ENCODE measurements around the gene RGS16. TPM values are rescaled to one million over a fixed set of nuclear protein-coding genes. Genes with fewer than 3 reads are reported as not detected.

Gene RGS16
- total and polyA plus RNA-seq, 9 of the 15 experiments (the other 6 are each of a cell fraction or from before 2014, with no cell fraction given): 0.07 to 0.55 (median 0.36) TPM

DNA sequence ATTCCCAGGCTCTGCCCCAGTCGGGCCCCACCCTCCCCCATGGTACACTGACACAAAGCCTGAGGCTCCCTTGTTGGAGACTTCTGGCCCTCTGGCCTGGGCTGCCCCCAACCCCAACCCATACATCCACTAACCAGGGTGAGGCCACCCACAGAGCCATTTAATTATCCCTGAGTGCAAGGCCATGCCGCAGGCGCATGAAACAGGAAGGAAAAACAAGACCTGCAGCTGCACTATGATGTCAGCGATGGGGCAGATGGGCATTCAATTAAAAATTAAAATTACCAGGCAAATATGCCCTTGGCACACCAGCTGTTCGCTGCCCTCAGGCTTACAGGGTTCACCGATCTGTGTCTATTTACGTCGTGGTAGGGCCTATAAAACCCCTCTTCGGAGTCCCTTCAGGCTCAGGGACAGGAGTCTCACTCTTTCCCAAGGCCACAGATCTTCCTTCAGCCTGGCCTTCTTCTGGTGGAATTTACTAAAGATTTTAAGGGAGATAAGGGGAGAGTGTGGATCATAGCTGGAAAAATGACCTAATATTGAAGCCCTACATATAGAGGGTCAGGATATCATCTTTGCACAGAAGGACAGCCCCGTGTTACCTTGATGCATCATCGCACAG, 29.6 kb upstream of the RGS16 start (continued):
- TF ChIP-seq NFIX (CRISPR knock-in tag; IDR thresholded peaks at IDR 0.05; ENCODE audit: low read depth) (no peak), RFX1 (IDR thresholded peaks at IDR 0.05) (no peak), CBFB (CRISPR knock-in tag; IDR thresholded peaks at IDR 0.05) (no peak), ELF2 (CRISPR knock-in tag; IDR thresholded peaks at IDR 0.05) (no peak), NFIC (IDR thresholded peaks at IDR 0.05) (no peak), ZNF253 (CRISPR knock-in tag; conservative IDR thresholded peaks at IDR 0.05) (no peak)

DNA sequence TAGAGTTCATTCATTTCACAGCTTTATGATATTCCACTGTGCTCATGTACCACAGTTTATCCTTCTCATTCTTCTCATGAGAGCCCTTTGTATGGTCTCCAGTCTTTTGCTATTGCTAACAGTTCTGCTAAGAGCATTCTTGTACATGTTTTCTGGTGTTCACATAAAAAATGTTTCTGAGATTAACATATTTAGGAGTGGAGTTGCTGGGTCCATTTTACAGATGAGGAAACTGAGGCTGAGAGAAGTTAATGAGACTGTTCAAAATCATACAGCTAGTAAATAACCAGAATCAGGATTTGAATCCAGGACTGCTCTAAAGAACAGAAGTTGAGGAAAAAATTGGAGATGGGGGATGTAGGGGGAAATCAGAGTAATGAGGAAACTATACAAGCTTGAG, 28.8 kb upstream of the RGS16 start:
- FAIRE-seq (no peak), DNase-seq (ENCODE audit: extremely low read depth in 1 of 4, low spot score in 3 of 4) (no peak), ATAC-seq (no peak)
- no peaks in the 10 kb centered on the region for H3K9me3 ChIP-seq (replicated peaks; ENCODE audit: control insufficient read depth, insufficient read depth, low read depth, low read length)
- H3K27ac ChIP-seq (ENCODE audit: extremely low read depth, low read depth, low read length): no peak overlapping the region
- H3K36me3 ChIP-seq (ENCODE audit: control insufficient read depth, insufficient read depth, low read length): no peaks in the 10 kb centered on the region
- no peaks in the 10 kb centered on the region for H3K9me1 ChIP-seq (ENCODE audit: control insufficient read depth, insufficient read depth, low read length)
- no peaks in the 10 kb centered on the region for H3K79me2 ChIP-seq (ENCODE audit: control insufficient read depth, insufficient read depth, low read length)
- no peak overlapping the region for H3K9ac ChIP-seq (ENCODE audit: insufficient read depth in 1 of 2, low read depth in 2 of 2, low read length in 2 of 2)
- ChIA-PET POLR2A (interaction anchor here (1.0 to 1.7 kb wide), 2 partner anchors 15 to 33 kb away, joined by 4 to 5 read pairs; no protein-coding TSS in a partner anchor), CTCF (ENCODE audit: low intra/inter-chr PET ratio) (no interaction called here)
- no TSS peak for BruUV-seq (replicated peaks)
- no peak overlapping the region for H3K4me2 ChIP-seq (ENCODE audit: insufficient read depth, low read length)
- intact Hi-C loops (cut with micrococcal nuclease): no loop called here
- in situ Hi-C loops (cut with MboI): no loop called here
- no peak overlapping the region for H3K4me3 ChIP-seq
- TF ChIP-seq BCOR (IDR thresholded peaks at IDR 0.05) (0 out of 2 replicates have a peak, but pooled peaks have one; percentile 16), RBM25 (IDR thresholded peaks at IDR 0.05; ENCODE audit: low read depth, low read length, severe bottlenecking) (peak; percentile 92), ELF2 (CRISPR knock-in tag; IDR thresholded peaks at IDR 0.05) (no peak), CHD4 (IDR thresholded peaks at IDR 0.05; ENCODE audit: insufficient read depth, insufficient replicate concordance, low read depth, low read length, poor library complexity, severe bottlenecking) (peak; percentile 28), ZNF184 (CRISPR knock-in tag; IDR thresholded peaks at IDR 0.05) (no peak)
- H3K4me1 ChIP-seq (replicated peaks in 1 of 2; ENCODE audit: control insufficient read depth in 2 of 2, insufficient read depth in 2 of 2, low read length in 2 of 2): no peaks in the 10 kb centered on the region; a peak in 1 of 5 replicates
- no peaks in the 10 kb centered on the region for H4K20me1 ChIP-seq (replicated peaks; ENCODE audit: control insufficient read depth, insufficient read depth, low read length)
- H2AFZ ChIP-seq (ENCODE audit: low read depth, low read length): no peak overlapping the region
- H3K27me3 ChIP-seq (ENCODE audit: control insufficient read depth in 2 of 2, insufficient read depth in 2 of 2, low read length in 2 of 2): peaks cover 41 to 42% of the 10 kb centered on the region in 2 experiments; a peak in 4 of 5 replicates

Data from K562 (cell line).